D721Med (cell line): Measurements from ENCODE around the gene OBSCN.

Experiments
- DNase-seq: peaks from one replicate; pipeline ENCODE4 v3.0.0; 2011; ENCODE audit warnings: low spot score; ENCODE audit not compliant: insufficient read length
- FAIRE-seq: peaks from 2 replicates; lab custom pipeline; 2011; peaks lifted over from hg19 to GRCh38; lab: Jason Lieb, UNC
- TF ChIP-seq, protein P1 (sequence below): IDR thresholded peaks from 2 replicates; pipeline ENCODE4 v1.5.1; 2012; ENCODE audit warnings: mild to moderate bottlenecking, control low read depth; ENCODE audit not compliant: insufficient read depth; ENCODE audit errors: missing control alignments

The OBSCN gene

DNA sequence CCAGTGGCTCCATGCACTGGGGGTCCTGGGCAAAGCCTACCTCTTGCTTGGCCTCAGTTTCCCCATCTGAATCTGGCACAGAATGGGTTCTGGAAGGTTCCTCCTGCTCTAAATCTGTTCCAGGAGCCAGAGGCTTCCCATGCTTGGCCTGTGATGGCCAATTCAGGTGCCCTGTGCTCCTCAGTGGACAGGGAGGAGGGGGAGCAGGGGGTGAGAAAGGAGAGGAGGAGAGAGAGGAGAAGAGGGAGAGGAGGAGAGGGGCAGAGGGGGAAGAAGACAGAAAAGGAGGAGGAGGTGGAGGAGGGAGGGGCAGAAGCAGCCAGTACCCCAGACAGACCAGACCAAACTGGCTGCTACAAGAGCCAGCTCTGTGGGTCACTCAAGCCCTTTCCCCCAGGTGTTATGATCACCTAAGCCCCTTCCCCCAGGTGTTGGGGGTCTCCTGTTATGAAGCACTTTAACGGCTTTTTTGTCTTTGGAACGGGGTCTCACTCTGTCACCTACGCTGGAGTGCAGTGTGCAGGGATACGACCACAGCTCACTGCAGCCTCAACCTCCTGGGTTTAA, 155.1 kb downstream of the OBSCN start:
- TF ChIP-seq, protein P1, sequence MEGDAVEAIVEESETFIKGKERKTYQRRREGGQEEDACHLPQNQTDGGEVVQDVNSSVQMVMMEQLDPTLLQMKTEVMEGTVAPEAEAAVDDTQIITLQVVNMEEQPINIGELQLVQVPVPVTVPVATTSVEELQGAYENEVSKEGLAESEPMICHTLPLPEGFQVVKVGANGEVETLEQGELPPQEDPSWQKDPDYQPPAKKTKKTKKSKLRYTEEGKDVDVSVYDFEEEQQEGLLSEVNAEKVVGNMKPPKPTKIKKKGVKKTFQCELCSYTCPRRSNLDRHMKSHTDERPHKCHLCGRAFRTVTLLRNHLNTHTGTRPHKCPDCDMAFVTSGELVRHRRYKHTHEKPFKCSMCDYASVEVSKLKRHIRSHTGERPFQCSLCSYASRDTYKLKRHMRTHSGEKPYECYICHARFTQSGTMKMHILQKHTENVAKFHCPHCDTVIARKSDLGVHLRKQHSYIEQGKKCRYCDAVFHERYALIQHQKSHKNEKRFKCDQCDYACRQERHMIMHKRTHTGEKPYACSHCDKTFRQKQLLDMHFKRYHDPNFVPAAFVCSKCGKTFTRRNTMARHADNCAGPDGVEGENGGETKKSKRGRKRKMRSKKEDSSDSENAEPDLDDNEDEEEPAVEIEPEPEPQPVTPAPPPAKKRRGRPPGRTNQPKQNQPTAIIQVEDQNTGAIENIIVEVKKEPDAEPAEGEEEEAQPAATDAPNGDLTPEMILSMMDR, result no peak
- no peak for FAIRE-seq

DNA sequence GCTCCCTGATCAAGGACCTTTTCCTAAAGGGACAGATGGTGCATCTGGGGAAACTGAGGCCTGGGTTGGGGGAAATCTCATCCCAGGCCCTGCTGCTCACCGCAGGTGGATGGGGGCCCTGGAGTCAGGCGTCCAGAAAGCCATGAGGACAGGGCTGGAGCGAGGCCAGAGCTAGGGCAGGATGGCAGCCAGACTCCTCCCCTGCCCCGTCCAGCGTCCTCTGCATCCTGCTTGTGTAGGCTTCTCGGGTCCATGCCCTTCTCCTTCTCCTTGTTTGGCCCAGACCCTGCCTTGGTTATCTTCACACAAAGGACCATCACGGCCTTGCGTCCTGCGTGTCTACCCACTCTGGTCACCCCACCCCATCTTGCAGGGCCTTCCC, 155.8 kb downstream of the OBSCN start:
- DNase-seq (no peak), FAIRE-seq (no peak)
- TF ChIP-seq, protein P1, result no peak

More for the DNA sequence above, 155.1 kb downstream of the OBSCN start:
- DNase-seq, result no peak

DNA sequence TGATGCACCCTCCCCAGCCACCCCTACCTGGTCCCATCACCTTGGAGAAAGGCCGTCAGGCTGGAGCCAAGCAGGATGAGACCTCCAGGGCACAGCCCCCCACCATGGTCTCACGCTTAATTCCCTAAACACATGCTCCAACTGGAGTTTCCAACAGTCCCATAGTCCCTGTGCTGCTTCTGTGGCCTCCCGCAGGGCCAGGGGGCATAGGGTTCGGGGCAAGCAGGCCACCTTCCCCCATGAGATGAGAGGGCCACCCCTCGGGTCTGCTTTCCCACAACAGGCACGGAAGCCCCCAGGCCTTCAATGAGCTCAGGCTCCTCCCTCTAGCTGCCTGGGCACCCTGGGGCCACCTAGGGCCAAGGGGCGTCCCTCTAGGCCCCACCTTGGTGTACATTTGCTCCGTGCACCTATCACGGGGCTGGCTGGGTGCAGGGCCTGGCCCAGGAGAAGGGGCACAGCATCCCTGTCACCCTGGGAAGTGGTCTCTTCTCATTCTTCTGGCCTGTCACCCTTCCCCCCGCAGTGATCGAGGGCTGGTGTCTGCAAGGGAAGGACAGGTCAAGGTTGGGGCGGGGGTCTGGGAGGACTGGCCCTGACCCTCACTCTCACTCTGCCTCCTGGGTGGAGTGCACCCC, 156.3 kb downstream of the OBSCN start:
- FAIRE-seq (no peak), DNase-seq (no peak)
- TF ChIP-seq, protein P1, result no peak

DNA sequence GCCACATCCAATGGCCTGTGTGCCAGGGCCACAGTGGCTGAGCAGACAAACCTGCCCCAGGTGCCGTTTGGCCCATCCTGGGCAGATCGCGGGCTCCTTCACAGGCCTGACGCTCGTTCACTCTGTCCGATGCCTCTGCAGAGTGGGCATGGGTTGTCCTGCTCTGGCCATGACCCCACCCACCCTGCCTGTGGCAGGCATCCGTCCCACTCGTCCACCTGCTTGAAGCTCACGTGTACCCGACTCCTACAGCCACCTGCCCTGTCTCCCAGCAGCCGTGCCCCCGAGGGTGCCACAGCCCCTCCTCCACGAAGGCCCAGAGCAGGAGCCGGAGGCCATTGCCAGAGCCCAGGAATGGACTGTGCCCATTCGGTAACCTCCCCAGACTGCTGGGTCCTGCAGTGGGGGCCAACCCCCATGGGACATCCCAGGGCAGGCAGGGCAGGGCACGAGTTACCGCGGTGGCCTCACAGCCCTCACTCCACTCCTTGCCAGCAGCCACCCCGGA, 156.9 kb downstream of the OBSCN start:
- TF ChIP-seq, protein P1, result no peak
- DNase-seq (no peak), FAIRE-seq (no peak)

DNA sequence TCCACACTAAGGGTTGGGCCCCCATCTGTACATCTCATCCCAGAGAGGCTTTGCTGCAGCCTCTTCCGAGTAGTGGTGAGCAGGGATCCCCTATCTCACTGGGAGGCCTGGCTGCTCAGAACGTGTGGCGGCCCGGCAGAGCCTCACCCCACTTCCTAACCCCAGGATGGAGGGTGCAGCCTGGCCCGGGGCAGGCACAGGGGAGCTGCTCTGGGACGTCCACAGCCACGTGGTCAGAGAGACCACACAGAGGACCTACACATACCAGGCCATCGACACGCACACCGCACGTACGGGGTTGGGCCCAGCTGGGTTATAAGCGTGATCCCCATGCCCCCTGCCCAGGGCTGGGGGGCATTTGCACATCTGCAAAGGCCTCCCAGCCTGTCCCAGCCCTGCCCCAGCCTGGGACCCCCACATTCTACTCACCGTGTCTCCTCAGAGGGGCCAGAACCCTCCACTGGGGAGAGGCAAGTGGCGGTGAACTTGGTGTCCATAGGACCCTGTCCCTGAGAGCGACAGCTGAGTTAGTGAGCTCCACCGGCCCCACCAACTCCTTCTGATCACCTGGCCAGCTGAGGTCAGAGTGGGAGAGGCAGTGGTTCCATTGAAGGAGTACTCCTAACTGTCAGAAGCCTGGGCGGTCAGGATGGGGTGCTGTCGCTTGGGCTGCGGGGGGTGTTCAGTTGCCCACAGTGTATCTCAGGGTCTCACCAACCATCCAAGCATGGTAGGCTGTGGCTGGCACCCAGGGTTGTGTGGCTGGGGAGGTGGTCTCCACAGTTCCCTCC, 157.6 kb downstream of the OBSCN start:
- TF ChIP-seq, protein P1, result no peak
- DNase-seq (no peak), FAIRE-seq (no peak)

DNA sequence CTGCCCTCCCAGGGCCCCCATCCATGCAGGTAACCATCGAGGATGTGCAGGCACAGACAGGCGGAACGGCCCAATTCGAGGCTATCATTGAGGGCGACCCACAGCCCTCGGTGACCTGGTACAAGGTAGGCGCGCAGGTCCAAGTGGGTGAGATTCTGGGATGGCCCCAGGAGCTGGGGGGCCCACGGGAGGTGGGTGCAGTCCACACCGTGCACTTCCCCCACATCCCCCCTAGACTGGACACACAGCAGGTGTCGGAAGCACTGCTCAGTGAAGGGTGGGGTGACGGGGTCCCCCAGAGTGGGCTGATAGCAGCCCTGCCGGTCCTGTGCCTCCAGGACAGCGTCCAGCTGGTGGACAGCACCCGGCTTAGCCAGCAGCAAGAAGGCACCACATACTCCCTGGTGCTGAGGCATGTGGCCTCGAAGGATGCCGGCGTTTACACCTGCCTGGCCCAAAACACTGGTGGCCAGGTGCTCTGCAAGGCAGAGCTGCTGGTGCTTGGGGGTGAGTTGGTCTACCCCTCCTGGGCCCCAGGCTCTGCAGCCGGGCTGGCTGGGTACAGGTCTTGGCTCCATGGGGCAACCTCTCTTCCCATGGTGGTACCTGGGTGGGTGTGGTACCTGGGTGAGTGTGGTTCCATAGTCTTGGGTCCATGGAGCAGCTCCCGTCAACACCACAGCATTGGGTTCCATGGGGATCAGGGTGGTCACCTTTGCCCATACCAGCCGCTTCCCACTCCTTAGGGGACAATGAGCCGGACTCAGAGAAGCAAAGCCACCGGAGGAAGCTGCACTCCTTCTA, 158.4 kb downstream of the OBSCN start:
- TF ChIP-seq, protein P1, result no peak
- no peak for FAIRE-seq

More for the DNA sequence above, 158.4 kb downstream of the OBSCN start:
- no peak for DNase-seq
